HG03103 (cell line): ENCODE results near the gene RFPL1.
"Not testable (repeated sequence)": the region's sequence is repeated elsewhere in the genome, so short reads cannot be mapped to it uniquely, and the experiment has no call there.

Experiments
- ATAC-seq: cut with Tn5 transposase; IDR thresholded peaks from one replicate; pipeline ENCODE4 v1.9.1; 2021; ENCODE audit warnings: low read depth; ENCODE audit not compliant: unreplicated experiment

The RFPL1 gene

GRCh38 chr22:29438283-29438682 is at the start of gene RFPL1:
Gene RFPL1, plus strand, starts transcription at chr22:29438583.
- not testable (repeated sequence) for ATAC-seq

GRCh38 chr22:29388759-29389090 is 49.7 kb upstream of the RFPL1 start:
- ATAC-seq, result no peak

GRCh38 chr22:29390270-29390669 is 48.1 kb upstream of the RFPL1 start:
- no peak for ATAC-seq

- ATAC-seq, result no peak
These were observed 46.8 kb upstream of the RFPL1 start for GRCh38 chr22:29391546-29391945.

GRCh38 chr22:29393019-29393608 is 45.3 kb upstream of the RFPL1 start:
- ATAC-seq, result no peak

- ATAC-seq, result no peak
These were observed 43.3 kb upstream of the RFPL1 start for GRCh38 chr22:29394931-29395581.

- ATAC-seq, result no peak
These were observed 42.3 kb upstream of the RFPL1 start for GRCh38 chr22:29396126-29396525.

GRCh38 chr22:29397791-29398190 is 40.6 kb upstream of the RFPL1 start:
- no peak for ATAC-seq

GRCh38 chr22:29400576-29400975 is 37.8 kb upstream of the RFPL1 start:
- ATAC-seq, result no peak

GRCh38 chr22:29401538-29401937 is 36.8 kb upstream of the RFPL1 start:
- ATAC-seq, result not testable (repeated sequence)

- ATAC-seq, result no peak
These were observed 29.4 kb upstream of the RFPL1 start for GRCh38 chr22:29408940-29409339.

- not testable (repeated sequence) for ATAC-seq
These were observed 26.7 kb upstream of the RFPL1 start for GRCh38 chr22:29411569-29412211.

GRCh38 chr22:29412772-29413171 is 25.6 kb upstream of the RFPL1 start:
- ATAC-seq, result not testable (repeated sequence)

GRCh38 chr22:29414951-29415591 is 23.3 kb upstream of the RFPL1 start:
- ATAC-seq, result not testable (repeated sequence)

- ATAC-seq, result not testable (repeated sequence)
These were observed 19.7 kb upstream of the RFPL1 start for GRCh38 chr22:29418704-29419103.

GRCh38 chr22:29426476-29426875 is 11.9 kb upstream of the RFPL1 start:
- no peak for ATAC-seq

GRCh38 chr22:29427176-29427760 is 11.1 kb upstream of the RFPL1 start:
- ATAC-seq, result no peak

GRCh38 chr22:29431986-29432385 is 6.4 kb upstream of the RFPL1 start:
- ATAC-seq, result no peak

- ATAC-seq, result no peak
These were observed 4.5 kb upstream of the RFPL1 start for GRCh38 chr22:29433856-29434255.

GRCh38 chr22:29434288-29434687 is 4.1 kb upstream of the RFPL1 start:
- ATAC-seq, result no peak
